GM12878 (cell line): ENCODE data around the gene YKT6. TPM values are rescaled to one million over a fixed set of nuclear protein-coding genes. Genes with fewer than 3 reads are reported as not detected.

Experiments
- ATAC-seq: fragments of 200-7000 bp; cut with Tn5 transposase; 3 replicates; pipeline ENCODE4 v1.9.1; 2020; ENCODE audit warnings: mild to moderate bottlenecking, moderate library complexity
- BruUV-seq: library from RNA; stranded (reverse); fragments of 400-500 nt; replicated peaks from 2 replicates; lab custom pipeline; 2021; lab: Mats Ljungman, UMichigan
- CTCF ChIA-PET: fragments of 300-600 bp; sonication (Branson Sonifier 250); formaldehyde crosslinking; extraction: SDS; loops from one replicate; lab custom pipeline; 2021; ENCODE audit warnings: inconsistent platforms; lab: Yijun Ruan, JAX
- POLR2A ChIA-PET: fragments of 350-600 bp; formaldehyde crosslinking; extraction: SDS; loops from one replicate; lab custom pipeline; 2021; ENCODE audit warnings: inconsistent platforms; lab: Charles Lee
- RAD21 ChIA-PET: fragments of 300-600 bp; sonication (Branson Sonifier 250); formaldehyde crosslinking; loops from one replicate; lab custom pipeline; 2023; ENCODE audit warnings: antibody characterized with exemption; ENCODE audit not compliant: unreplicated experiment; lab: Charles Lee
- SMC1A ChIA-PET: fragments of 300-600 bp; sonication (Branson Sonifier 250); formaldehyde crosslinking; loops from one replicate; lab custom pipeline; 2023; ENCODE audit not compliant: unreplicated experiment, uncharacterized antibody; lab: Charles Lee
- DNase-seq: peaks from one replicate; pipeline ENCODE4 v3.0.0-alpha.2; 2011; ENCODE audit warnings: low read depth, low spot score
- FAIRE-seq: peaks from 3 replicates; lab custom pipeline; 2011; peaks lifted over from hg19 to GRCh38; lab: Jason Lieb, UNC
- H2AFZ ChIP-seq: 2 replicates; pipeline ENCODE4 v1.6.0; 2011; ENCODE audit warnings: low read depth, low read length, control low read depth; ENCODE audit not compliant: control insufficient read depth
- H3K27ac ChIP-seq: 2 replicates; pipeline ENCODE4 v1.5.1; 2011; ENCODE audit warnings: control low read depth; ENCODE audit not compliant: control insufficient read depth, insufficient read depth
- H3K27me3 ChIP-seq, 2 experiments: replicated peaks in 1 of 2; 2 replicates each; pipeline versions ENCODE4 v1.6.0 to v1.6.1; 2011; ENCODE audit warnings: low read length in 1 of 2; ENCODE audit not compliant: control insufficient read depth in 2 of 2, insufficient read depth in 2 of 2
- H3K36me3 ChIP-seq, 2 experiments: 2 replicates each; pipeline ENCODE4 v1.5.1; 2011; ENCODE audit warnings: low read length in 1 of 2; ENCODE audit not compliant: control insufficient read depth in 2 of 2, insufficient read depth in 2 of 2
- H3K4me1 ChIP-seq: 2 replicates; pipeline ENCODE4 v1.6.1; 2011; ENCODE audit warnings: mild to moderate bottlenecking, low read length, moderate library complexity, mixed read lengths; ENCODE audit not compliant: control insufficient read depth, insufficient read depth
- H3K4me2 ChIP-seq: 2 replicates; pipeline ENCODE4 v1.6.0; 2011; ENCODE audit warnings: control low read depth; ENCODE audit not compliant: control insufficient read depth, insufficient read depth
- H3K4me3 ChIP-seq: fragments of 200-600 bp; sonication (generic); 2 replicates; pipeline ENCODE4 v1.5.1; 2016
- H3K79me2 ChIP-seq: 2 replicates; pipeline ENCODE4 v1.6.0; 2011; ENCODE audit warnings: low read length; ENCODE audit not compliant: control insufficient read depth, insufficient read depth
- H3K9ac ChIP-seq: 2 replicates; pipeline ENCODE4 v1.8.0; 2011; ENCODE audit warnings: low read length, control low read depth, mixed read lengths; ENCODE audit not compliant: control insufficient read depth, insufficient read depth
- H3K9me3 ChIP-seq: replicated peaks from 3 replicates; pipeline ENCODE4 v1.5.1; 2011; ENCODE audit warnings: mild to moderate bottlenecking, low read length; ENCODE audit not compliant: control insufficient read depth, insufficient read depth
- H4K20me1 ChIP-seq: 2 replicates; pipeline ENCODE4 v1.6.0; 2011; ENCODE audit not compliant: control insufficient read depth, insufficient read depth
- ATF2 ChIP-seq: IDR thresholded peaks from 2 replicates; pipeline ENCODE4 v1.6.1; 2012; ENCODE audit warnings: low read length, inconsistent platforms
- BHLHE40 ChIP-seq, 2 experiments: fragments of 450-650 bp in 1 of 2; IDR thresholded peaks; 2 replicates each; pipeline ENCODE4 v1.6.1; 2011 to 2017; ENCODE audit warnings: low read depth in 2 of 2, borderline replicate concordance in 1 of 2, improper control_type of control experiment in 1 of 2, low read length in 1 of 2, mild to moderate bottlenecking in 1 of 2
- CHD2 ChIP-seq: IDR thresholded peaks from 2 replicates; pipeline ENCODE4 v1.6.1; 2011; ENCODE audit warnings: low read depth, low read length, improper control_type of control experiment, borderline replicate concordance
- CREB1 ChIP-seq: IDR thresholded peaks from 2 replicates; pipeline ENCODE4 v1.6.1; 2012; ENCODE audit warnings: low read depth, mild to moderate bottlenecking, inconsistent platforms
- HDAC6 ChIP-seq: fragments of 200-600 bp; sonication (generic); IDR thresholded peaks from one replicate; pipeline ENCODE4 v1.8.0; 2017; ENCODE audit warnings: antibody characterized with exemption; ENCODE audit not compliant: unreplicated experiment
- HSF1 ChIP-seq: fragments of 150-350 bp; IDR thresholded peaks from 2 replicates; pipeline ENCODE4 v1.6.1; 2014; ENCODE audit warnings: mild to moderate bottlenecking, low read depth, low read length
- KLF5 ChIP-seq: fragments of 450-650 bp; IDR thresholded peaks from 2 replicates; pipeline ENCODE4 v1.6.1; 2014; ENCODE audit warnings: mild to moderate bottlenecking; ENCODE audit not compliant: partially characterized antibody
- MTA3 ChIP-seq: IDR thresholded peaks from 2 replicates; pipeline ENCODE4 v1.6.1; 2012; ENCODE audit warnings: low read length, inconsistent platforms, borderline replicate concordance
- SIN3A ChIP-seq: IDR thresholded peaks from 2 replicates; pipeline ENCODE4 v1.6.1; 2012; ENCODE audit warnings: low read depth, low read length, improper control_type of control experiment
- SMAD5 ChIP-seq: IDR thresholded peaks from 2 replicates; pipeline ENCODE4 v1.6.1; 2016; ENCODE audit warnings: antibody characterized with exemption, low read depth
- SPI1 ChIP-seq: IDR thresholded peaks from 2 replicates; pipeline ENCODE4 v1.6.1; 2011; ENCODE audit warnings: low read depth, mild to moderate bottlenecking, low read length, moderate library complexity, borderline replicate concordance; ENCODE audit not compliant: insufficient read depth
- YY1 ChIP-seq: IDR thresholded peaks from 2 replicates; pipeline ENCODE4 v1.6.1; 2011; ENCODE audit warnings: low read depth, mild to moderate bottlenecking, low read length
- ZBTB33 ChIP-seq: fragments of 450-650 bp; IDR thresholded peaks from 2 replicates; pipeline ENCODE4 v1.6.1; 2017; ENCODE audit warnings: mild to moderate bottlenecking
- ZBTB40 ChIP-seq: fragments of 450-650 bp; IDR thresholded peaks from 2 replicates; pipeline ENCODE4 v1.6.1; 2016; ENCODE audit warnings: mild to moderate bottlenecking, moderate library complexity, borderline replicate concordance
- ZNF217 ChIP-seq: fragments of 450-650 bp; IDR thresholded peaks from 2 replicates; pipeline ENCODE4 v1.6.1; 2017; ENCODE audit warnings: antibody characterized with exemption, mild to moderate bottlenecking
- WGBS: methylation state at CpG from one replicate; pipeline ENCODE4 v1.1.6; 2016; ENCODE audit warnings: low lambda C conversion rate; ENCODE audit not compliant: insufficient replicate concordance, insufficient coverage; ENCODE audit errors: missing lambda C conversion rate; 5-methylcytosine and 5-hydroxymethylcytosine counted together
- in situ Hi-C: fragments of 300-500 bp; cut with MboI; formaldehyde crosslinking; loops from 9 replicates; pipeline ENCODE4 v1.14.3; 2018; ENCODE audit warnings: mixed read lengths
- intact Hi-C: fragments of 100-400 bp; cut with micrococcal nuclease; formaldehyde crosslinking; loops from one replicate; pipeline ENCODE4 v1.14.2; 2022; ENCODE audit not compliant: unreplicated experiment
- polyA plus RNA-seq, 11 experiments: library from polyadenylated mRNA; depleted of rRNA in 4 of 11; unstranded in 6 of 11; stranded (reverse) in 5 of 11; fragments of >200 nt; fragmentation: Nextera tagmentation in 4 of 11; fragmentation: Illumina TruSeq in 1 of 11; extraction: Ambion mirVana in 4 of 11; extraction: Trizol in 1 of 11; gene quantifications; 1 replicate in 1 of 11; 2 replicates in 10 of 11; pipeline versions ENCODE4 v1.2.1 to v1.2.3, GENCODE V29; 2011 to 2016; ENCODE audit warnings: inconsistent platforms in 2 of 11, missing spikeins in 2 of 11, low read depth in 1 of 11
- total RNA-seq, 4 experiments: library from RNA; depleted of rRNA in 3 of 4; stranded (reverse); fragments of >200 nt in 3 of 4; fragmentation: Illumina TruSeq in 1 of 4; extraction: Trizol in 1 of 4; gene quantifications; 2 replicates each; pipeline versions ENCODE4 v1.2.1 to v1.2.3, GENCODE V29; 2013 to 2021

The YKT6 gene
- total and polyA plus RNA-seq, 10 of the 15 experiments (the other 5 are each of a cell fraction or from before 2014, with no cell fraction given), result 1.7 to 95.2 (median 70.5) TPM

- SMC1A ChIA-PET, result no interaction called here
- H3K27ac ChIP-seq, result no peak overlapping the region
- no peaks in the 10 kb centered on the region; the same call in 1 of the 2 replicates for H4K20me1 ChIP-seq
- H3K9me3 ChIP-seq, result no peaks in the 10 kb centered on the region
- no peaks in the 10 kb centered on the region for H3K27me3 ChIP-seq
- no peaks in the 10 kb centered on the region for H3K79me2 ChIP-seq
- H3K36me3 ChIP-seq, result peaks cover 19 to 20% of the 10 kb centered on the region in 2 experiments
- DNase-seq, result no peak
- H2AFZ ChIP-seq, result no peak overlapping the region
- WGBS, result 40% methylated on average over 9 of the region's 9 CpGs
- no peak overlapping the region for H3K4me2 ChIP-seq
- ATAC-seq, result peak; percentile 59
- RAD21 ChIA-PET, result interaction anchor here (1.0 kb wide), 1 partner anchor 194 kb away, joined by 4 read pairs; no protein-coding TSS in a partner anchor
- H3K9ac ChIP-seq, result no peak overlapping the region
- in situ Hi-C loops, result no loop called here
- POLR2A ChIA-PET, result no interaction called here
- intact Hi-C loops, result no loop called here
- H3K4me3 ChIP-seq, result no peak overlapping the region
- CTCF ChIA-PET, result interaction anchor here (1.2 to 1.4 kb wide), 3 partner anchors 9 to 24 kb away, joined by 3 to 5 read pairs (median 5); no protein-coding TSS in a partner anchor
- no peak for FAIRE-seq
- peaks cover 7% of the 10 kb centered on the region for H3K4me1 ChIP-seq
- BruUV-seq, result no TSS peak
- TF ChIP-seq KLF5 (no peak), HDAC6 (no peak), ZNF217 (no peak), ZBTB33 (no peak), SPI1 (peak; percentile 66; the same call in 1 of the 2 replicates), HSF1 (no peak), MTA3 (peak; percentile 31; the same call in 1 of the 2 replicates), CREB1 (no peak), SMAD5 (no peak), SIN3A (no peak), YY1 (0 out of 2 replicates have a peak, but pooled peaks have one; percentile 13), BHLHE40 (IDR thresholded peaks at IDR 0.05; ENCODE audit: borderline replicate concordance in 1 of 2, low read depth in 2 of 2, low read length in 1 of 2) (no peak), CHD2 (no peak), ZBTB40 (no peak), ATF2 (no peak)
These were observed 13.2 kb downstream of the YKT6 start for GRCh38 chr7:44213877-44214388.
